Measurements from ENCODE around the gene ZAR1L.

DNA sequence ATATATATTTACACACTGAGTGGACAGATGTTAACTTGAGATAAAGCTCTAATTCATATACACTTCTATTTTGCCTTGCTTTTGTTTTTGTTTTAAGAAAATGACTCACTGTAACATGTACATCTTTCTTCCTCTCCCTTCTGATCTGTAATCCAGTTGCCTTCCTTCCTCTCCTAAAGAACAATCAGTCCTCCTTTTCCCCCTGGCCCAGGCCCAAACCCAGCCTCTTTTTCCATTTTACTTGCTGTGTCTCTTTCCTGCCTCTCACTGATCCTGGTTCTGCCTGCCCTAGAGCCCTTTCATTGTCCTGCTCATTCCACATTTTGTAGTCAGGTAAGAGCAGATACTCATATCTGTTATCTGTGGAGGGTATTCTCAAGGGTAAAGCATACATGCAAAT, 50.8 kb downstream of the ZAR1L start:
- TF ChIP-seq PHF8 (IDR thresholded peaks at IDR 0.05; ENCODE audit: borderline replicate concordance, low read depth) (no peak), CTCF (IDR thresholded peaks at IDR 0.05) (no peak), POLR2A (IDR thresholded peaks at IDR 0.05; ENCODE audit: low read length) (no peak), FOSB (CRISPR knock-in tag; IDR thresholded peaks at IDR 0.05) (no peak), RAD21 (conservative IDR thresholded peaks at IDR 0.05 in 1 of 2, IDR thresholded peaks at IDR 0.05 in 1 of 2) (no peak), JUN (IDR thresholded peaks at IDR 0.05) (no peak), ZC3H11A (IDR thresholded peaks at IDR 0.05) (no peak), ESRRA (IDR thresholded peaks at IDR 0.05; ENCODE audit: borderline replicate concordance, low read length) (no peak)

Data from A549 (cell line).